Neural cell (in vitro differentiated cells): Measurements from ENCODE around the gene DNMT3B. TPM values are rescaled to one million over a fixed set of nuclear protein-coding genes. Genes with fewer than 3 reads are reported as not detected.

Experiments
- H2AFZ ChIP-seq: fragments of 200-600, 300-800 bp; sonication (generic), shearing (Covaris generic); 2 replicates; pipeline ENCODE4 v1.6.0; 2014; ENCODE audit warnings: low read depth, mild to moderate bottlenecking, antibody characterized with exemption, low read length, moderate library complexity
- H3F3A ChIP-seq: fragments of 200-600 bp; shearing (Covaris generic); 2 replicates; pipeline ENCODE4 v1.6.1; 2016; ENCODE audit warnings: mild to moderate bottlenecking, moderate library complexity, mixed read lengths, antibody characterized with exemption, low read length; ENCODE audit not compliant: insufficient read depth, poor library complexity, severe bottlenecking
- H3K27ac ChIP-seq: fragments of 200-600, 300-800 bp; sonication (generic), shearing (Covaris generic); 2 replicates; pipeline ENCODE4 v1.5.1; 2014; ENCODE audit warnings: mild to moderate bottlenecking, low read length, moderate library complexity
- H3K27me3 ChIP-seq: fragments of 300-800, 200-600 bp; sonication (generic), shearing (Covaris generic); 2 replicates; pipeline ENCODE4 v1.6.0; 2014; ENCODE audit warnings: mild to moderate bottlenecking, low read depth, low read length, moderate library complexity; ENCODE audit not compliant: insufficient read depth
- H3K36me3 ChIP-seq: fragments of 300-800, 200-600 bp; sonication (generic), shearing (Covaris generic); 2 replicates; pipeline ENCODE4 v1.5.1; 2014; ENCODE audit warnings: mild to moderate bottlenecking, antibody characterized with exemption, low read length, moderate library complexity; ENCODE audit not compliant: insufficient read depth
- H3K4me2 ChIP-seq: fragments of 300-800, 200-600 bp; sonication (generic), shearing (Covaris generic); 2 replicates; pipeline ENCODE4 v1.6.0; 2014; ENCODE audit warnings: mild to moderate bottlenecking, low read length
- H3K4me3 ChIP-seq: fragments of 300-800, 200-600 bp; sonication (generic), shearing (Covaris generic); 2 replicates; pipeline ENCODE4 v1.5.1; 2014; ENCODE audit warnings: mild to moderate bottlenecking, low read length, moderate library complexity
- H3K79me2 ChIP-seq: fragments of 200-600 bp; shearing (Covaris generic); replicated peaks from 2 replicates; pipeline ENCODE4 v1.6.0; 2014; ENCODE audit warnings: mild to moderate bottlenecking, low read length, moderate library complexity; ENCODE audit not compliant: insufficient read depth
- H3K9ac ChIP-seq: fragments of 300-800, 200-600 bp; sonication (generic), shearing (Covaris generic); 2 replicates; pipeline ENCODE4 v1.6.1; 2016; ENCODE audit warnings: mild to moderate bottlenecking, low read length, mixed read lengths
- H3K9me2 ChIP-seq: fragments of 200-600 bp; shearing (Covaris generic); 2 replicates; pipeline ENCODE4 v1.6.1; 2016; ENCODE audit warnings: mild to moderate bottlenecking, low read length, mixed read lengths; ENCODE audit not compliant: insufficient read depth
- H3K9me3 ChIP-seq: fragments of 200-600, 300-800 bp; sonication (generic), shearing (Covaris generic); 2 replicates; pipeline ENCODE4 v1.6.1; 2016; ENCODE audit warnings: mild to moderate bottlenecking, mixed run types, low read length, moderate library complexity, mixed read lengths
- H4K20me1 ChIP-seq: fragments of 200-600 bp; shearing (Covaris generic); 2 replicates; pipeline ENCODE4 v1.6.1; 2016; ENCODE audit warnings: mild to moderate bottlenecking, mixed run types; ENCODE audit not compliant: insufficient read depth
- EP300 ChIP-seq: fragments of 450-650 bp; conservative IDR thresholded peaks from 2 replicates; pipeline ENCODE4 v1.6.1; 2014; ENCODE audit warnings: antibody characterized with exemption, mild to moderate bottlenecking, moderate library complexity; ENCODE audit not compliant: poor library complexity, severe bottlenecking
- EZH2 ChIP-seq: fragments of 200-600, 300-800 bp; shearing (Covaris generic), sonication (generic); IDR thresholded peaks from 2 replicates; pipeline ENCODE4 v1.6.1; 2014; ENCODE audit warnings: antibody characterized with exemption, low read length, borderline replicate concordance, mild to moderate bottlenecking; ENCODE audit not compliant: insufficient read depth, poor library complexity, severe bottlenecking
- MXI1 ChIP-seq: fragments of 450-650 bp; conservative IDR thresholded peaks from 2 replicates; pipeline ENCODE4 v1.6.1; 2014; ENCODE audit warnings: antibody characterized with exemption, mild to moderate bottlenecking; ENCODE audit not compliant: poor library complexity, severe bottlenecking
- POLR2AphosphoS5 ChIP-seq: IDR thresholded peaks from 2 replicates; pipeline ENCODE4 v1.6.1; 2012
- RAD21 ChIP-seq: fragments of 450-650 bp; conservative IDR thresholded peaks from 2 replicates; pipeline ENCODE4 v1.6.1; 2014; ENCODE audit warnings: antibody characterized with exemption, mild to moderate bottlenecking, moderate library complexity
- REST ChIP-seq: IDR thresholded peaks from 2 replicates; pipeline ENCODE4 v1.6.1; 2012; ENCODE audit warnings: borderline replicate concordance
- SMC3 ChIP-seq: fragments of 450-650 bp; conservative IDR thresholded peaks from 2 replicates; pipeline ENCODE4 v1.6.1; 2014; ENCODE audit warnings: antibody characterized with exemption, mild to moderate bottlenecking, moderate library complexity; ENCODE audit not compliant: poor library complexity
- TAF1 ChIP-seq: IDR thresholded peaks from 2 replicates; pipeline ENCODE4 v1.6.1; 2012; ENCODE audit warnings: low read depth
- polyA plus RNA-seq: library from polyadenylated mRNA; depleted of rRNA; stranded (reverse); fragments of >200 nt; gene quantifications from 2 replicates; pipeline ENCODE4 v1.2.3, GENCODE V29; 2014
- TF ChIP-seq, protein P1 (sequence below): fragments of 450-650 bp; IDR thresholded peaks from 2 replicates; pipeline ENCODE4 v1.5.1; 2014; ENCODE audit warnings: antibody characterized with exemption, mild to moderate bottlenecking, moderate library complexity; ENCODE audit not compliant: poor library complexity, severe bottlenecking

The DNMT3B gene
- polyA plus RNA-seq, 1 donor from 2014 or later = 8.7 TPM

DNA sequence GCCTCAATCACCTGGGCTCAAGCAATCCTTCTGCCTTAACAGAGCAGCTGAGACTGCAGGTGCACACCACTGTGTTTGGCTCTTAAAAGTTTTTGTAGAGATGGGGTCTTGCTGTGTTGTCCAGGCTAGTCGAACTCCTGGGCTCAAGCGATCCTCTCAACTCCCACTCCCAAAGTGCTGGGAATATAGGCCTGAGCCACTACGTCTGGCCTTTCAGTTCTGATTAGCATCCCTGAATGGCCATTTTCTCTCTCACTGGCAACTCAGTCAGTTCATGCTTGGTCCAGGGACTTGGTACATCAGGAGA, 28.5 kb downstream of the DNMT3B start:
- no peak overlapping the region for H3K4me3 ChIP-seq
- no peaks in the 10 kb centered on the region for H3K27me3 ChIP-seq
- H3K4me2 ChIP-seq = no peak overlapping the region
- TF ChIP-seq EP300 (no peak), SMC3 (no peak), MXI1 (no peak), RAD21 (no peak), TAF1 (no peak), REST (no peak), POLR2AphosphoS5 (no peak), EZH2 (no peak)
- TF ChIP-seq, protein P1, sequence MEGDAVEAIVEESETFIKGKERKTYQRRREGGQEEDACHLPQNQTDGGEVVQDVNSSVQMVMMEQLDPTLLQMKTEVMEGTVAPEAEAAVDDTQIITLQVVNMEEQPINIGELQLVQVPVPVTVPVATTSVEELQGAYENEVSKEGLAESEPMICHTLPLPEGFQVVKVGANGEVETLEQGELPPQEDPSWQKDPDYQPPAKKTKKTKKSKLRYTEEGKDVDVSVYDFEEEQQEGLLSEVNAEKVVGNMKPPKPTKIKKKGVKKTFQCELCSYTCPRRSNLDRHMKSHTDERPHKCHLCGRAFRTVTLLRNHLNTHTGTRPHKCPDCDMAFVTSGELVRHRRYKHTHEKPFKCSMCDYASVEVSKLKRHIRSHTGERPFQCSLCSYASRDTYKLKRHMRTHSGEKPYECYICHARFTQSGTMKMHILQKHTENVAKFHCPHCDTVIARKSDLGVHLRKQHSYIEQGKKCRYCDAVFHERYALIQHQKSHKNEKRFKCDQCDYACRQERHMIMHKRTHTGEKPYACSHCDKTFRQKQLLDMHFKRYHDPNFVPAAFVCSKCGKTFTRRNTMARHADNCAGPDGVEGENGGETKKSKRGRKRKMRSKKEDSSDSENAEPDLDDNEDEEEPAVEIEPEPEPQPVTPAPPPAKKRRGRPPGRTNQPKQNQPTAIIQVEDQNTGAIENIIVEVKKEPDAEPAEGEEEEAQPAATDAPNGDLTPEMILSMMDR = no peak
- H3F3A ChIP-seq = no peaks in the 10 kb centered on the region
- H3K9ac ChIP-seq = no peak overlapping the region
- no peaks in the 10 kb centered on the region for H3K79me2 ChIP-seq
- no peaks in the 10 kb centered on the region for H3K9me3 ChIP-seq
- H4K20me1 ChIP-seq = no peaks in the 10 kb centered on the region
- H3K9me2 ChIP-seq = no peaks in the 10 kb centered on the region
- no peak overlapping the region for H3K27ac ChIP-seq
- H3K36me3 ChIP-seq = no peaks in the 10 kb centered on the region
- no peak overlapping the region for H2AFZ ChIP-seq

DNA sequence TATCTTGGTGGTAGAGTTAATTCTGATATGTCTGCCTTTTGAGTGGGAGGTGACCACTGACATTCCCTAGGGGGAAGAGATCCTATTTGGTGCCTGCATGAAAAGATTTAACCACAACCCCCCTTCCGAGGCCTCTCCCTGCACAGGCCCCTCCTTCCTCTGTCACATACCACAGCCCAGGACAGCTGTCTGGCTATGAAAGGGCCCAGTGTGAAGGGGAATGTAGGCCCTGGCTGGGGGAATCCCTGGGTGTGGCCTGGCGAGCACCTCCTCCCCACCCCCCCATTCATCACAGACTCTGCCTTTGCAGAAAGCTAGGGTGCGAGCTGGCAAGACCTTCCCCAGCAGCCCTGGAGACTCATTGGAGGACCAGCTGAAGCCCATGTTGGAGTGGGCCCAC, 30.1 kb downstream of the DNMT3B start:
- Histone ChIP-seq H4K20me1 (no peaks in the 10 kb centered on the region), H3K79me2 (no peaks in the 10 kb centered on the region), H3K9me2 (no peaks in the 10 kb centered on the region), H3K4me2 (no peak overlapping the region), H3K9me3 (no peaks in the 10 kb centered on the region), H3K36me3 (no peaks in the 10 kb centered on the region), H3K4me3 (no peak overlapping the region), H3K9ac (no peak overlapping the region), H3K27me3 (no peaks in the 10 kb centered on the region), H3F3A (no peaks in the 10 kb centered on the region), H3K27ac (no peak overlapping the region), H2AFZ (no peak overlapping the region)
- TF ChIP-seq SMC3 = no peak
- no peak for TF ChIP-seq MXI1
- TF ChIP-seq EP300 = no peak
- TF ChIP-seq, protein P1 = no peak
- TF ChIP-seq TAF1 = no peak
- no peak for TF ChIP-seq RAD21
- no peak for TF ChIP-seq EZH2
- TF ChIP-seq REST = no peak
- TF ChIP-seq POLR2AphosphoS5 = no peak
